ENCODE measurements around the gene ACSS3. TPM values are rescaled to one million over a fixed set of nuclear protein-coding genes. Genes with fewer than 3 reads are reported as not detected.

Gene ACSS3
- total and polyA plus RNA-seq, 10 of the 15 experiments (the other 5 are each of a cell fraction or from before 2014, with no cell fraction given): 0.06 to 0.31 TPM; not detected in 8

GRCh38 chr12:81174664-81175063 lies 96.8 kb downstream of the ACSS3 start:
- no peak overlapping the region for H3K27ac ChIP-seq (ENCODE audit: control insufficient read depth, insufficient read depth)
- WGBS (ENCODE audit: insufficient coverage, insufficient replicate concordance, low lambda C conversion rate, missing lambda C conversion rate): 14% methylated on average over 4 of the region's 4 CpGs
- H3K4me2 ChIP-seq (ENCODE audit: control insufficient read depth, insufficient read depth): no peak overlapping the region
- intact Hi-C loops (cut with micrococcal nuclease; ENCODE audit: unreplicated experiment) (no loop called here), in situ Hi-C loops (cut with MboI) (no loop called here)
- no peak for DNase-seq (ENCODE audit: low read depth, low spot score)
- ChIA-PET SMC1A (ENCODE audit: uncharacterized antibody, unreplicated experiment) (no interaction called here), CTCF (no interaction called here), RAD21 (ENCODE audit: unreplicated experiment) (no interaction called here), POLR2A (no interaction called here)
- no peaks in the 10 kb centered on the region for H3K36me3 ChIP-seq (ENCODE audit: control insufficient read depth in 2 of 2, insufficient read depth in 2 of 2, low read length in 1 of 2)
- no peaks in the 10 kb centered on the region for H3K79me2 ChIP-seq (ENCODE audit: control insufficient read depth, insufficient read depth, low read length)
- no peaks in the 10 kb centered on the region for H3K9me3 ChIP-seq (replicated peaks; ENCODE audit: control insufficient read depth, insufficient read depth, low read length)
- no peaks in the 10 kb centered on the region for H3K4me1 ChIP-seq (ENCODE audit: control insufficient read depth, insufficient read depth, low read length)
- no peaks in the 10 kb centered on the region for H4K20me1 ChIP-seq (ENCODE audit: control insufficient read depth, insufficient read depth)
- FAIRE-seq: no peak
- no peaks in the 10 kb centered on the region for H3K27me3 ChIP-seq (replicated peaks in 1 of 2; ENCODE audit: control insufficient read depth in 2 of 2, insufficient read depth in 2 of 2, low read length in 1 of 2)
- H3K4me3 ChIP-seq: no peak overlapping the region
- no peak overlapping the region for H2AFZ ChIP-seq (ENCODE audit: control insufficient read depth, low read depth, low read length)
- no peak for ATAC-seq
- no peak overlapping the region for H3K9ac ChIP-seq (ENCODE audit: control insufficient read depth, insufficient read depth, low read length)
- no TSS peak for BruUV-seq (replicated peaks)
- TF ChIP-seq, protein P1, sequence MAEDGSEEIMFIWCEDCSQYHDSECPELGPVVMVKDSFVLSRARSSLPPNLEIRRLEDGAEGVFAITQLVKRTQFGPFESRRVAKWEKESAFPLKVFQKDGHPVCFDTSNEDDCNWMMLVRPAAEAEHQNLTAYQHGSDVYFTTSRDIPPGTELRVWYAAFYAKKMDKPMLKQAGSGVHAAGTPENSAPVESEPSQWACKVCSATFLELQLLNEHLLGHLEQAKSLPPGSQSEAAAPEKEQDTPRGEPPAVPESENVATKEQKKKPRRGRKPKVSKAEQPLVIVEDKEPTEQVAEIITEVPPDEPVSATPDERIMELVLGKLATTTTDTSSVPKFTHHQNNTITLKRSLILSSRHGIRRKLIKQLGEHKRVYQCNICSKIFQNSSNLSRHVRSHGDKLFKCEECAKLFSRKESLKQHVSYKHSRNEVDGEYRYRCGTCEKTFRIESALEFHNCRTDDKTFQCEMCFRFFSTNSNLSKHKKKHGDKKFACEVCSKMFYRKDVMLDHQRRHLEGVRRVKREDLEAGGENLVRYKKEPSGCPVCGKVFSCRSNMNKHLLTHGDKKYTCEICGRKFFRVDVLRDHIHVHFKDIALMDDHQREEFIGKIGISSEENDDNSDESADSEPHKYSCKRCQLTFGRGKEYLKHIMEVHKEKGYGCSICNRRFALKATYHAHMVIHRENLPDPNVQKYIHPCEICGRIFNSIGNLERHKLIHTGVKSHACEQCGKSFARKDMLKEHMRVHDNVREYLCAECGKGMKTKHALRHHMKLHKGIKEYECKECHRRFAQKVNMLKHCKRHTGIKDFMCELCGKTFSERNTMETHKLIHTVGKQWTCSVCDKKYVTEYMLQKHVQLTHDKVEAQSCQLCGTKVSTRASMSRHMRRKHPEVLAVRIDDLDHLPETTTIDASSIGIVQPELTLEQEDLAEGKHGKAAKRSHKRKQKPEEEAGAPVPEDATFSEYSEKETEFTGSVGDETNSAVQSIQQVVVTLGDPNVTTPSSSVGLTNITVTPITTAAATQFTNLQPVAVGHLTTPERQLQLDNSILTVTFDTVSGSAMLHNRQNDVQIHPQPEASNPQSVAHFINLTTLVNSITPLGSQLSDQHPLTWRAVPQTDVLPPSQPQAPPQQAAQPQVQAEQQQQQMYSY (CRISPR knock-in tag; IDR thresholded peaks at IDR 0.05): no peak
- TF ChIP-seq PKNOX1 (IDR thresholded peaks at IDR 0.05): no peak
- no peak for TF ChIP-seq SMAD1 (IDR thresholded peaks at IDR 0.05; ENCODE audit: low read depth, partially characterized antibody)
- no peak for TF ChIP-seq YBX1 (IDR thresholded peaks at IDR 0.05)
- TF ChIP-seq MTA2 (IDR thresholded peaks at IDR 0.05; ENCODE audit: low read depth): no peak
- TF ChIP-seq IRF3 (IDR thresholded peaks at IDR 0.05): no peak
- TF ChIP-seq RB1 (IDR thresholded peaks at IDR 0.05; ENCODE audit: borderline replicate concordance): no peak
- no peak for TF ChIP-seq MTA3 (IDR thresholded peaks at IDR 0.05; ENCODE audit: borderline replicate concordance, low read length)
- TF ChIP-seq RBBP5 (conservative IDR thresholded peaks at IDR 0.05): no peak
- TF ChIP-seq, protein P2, sequence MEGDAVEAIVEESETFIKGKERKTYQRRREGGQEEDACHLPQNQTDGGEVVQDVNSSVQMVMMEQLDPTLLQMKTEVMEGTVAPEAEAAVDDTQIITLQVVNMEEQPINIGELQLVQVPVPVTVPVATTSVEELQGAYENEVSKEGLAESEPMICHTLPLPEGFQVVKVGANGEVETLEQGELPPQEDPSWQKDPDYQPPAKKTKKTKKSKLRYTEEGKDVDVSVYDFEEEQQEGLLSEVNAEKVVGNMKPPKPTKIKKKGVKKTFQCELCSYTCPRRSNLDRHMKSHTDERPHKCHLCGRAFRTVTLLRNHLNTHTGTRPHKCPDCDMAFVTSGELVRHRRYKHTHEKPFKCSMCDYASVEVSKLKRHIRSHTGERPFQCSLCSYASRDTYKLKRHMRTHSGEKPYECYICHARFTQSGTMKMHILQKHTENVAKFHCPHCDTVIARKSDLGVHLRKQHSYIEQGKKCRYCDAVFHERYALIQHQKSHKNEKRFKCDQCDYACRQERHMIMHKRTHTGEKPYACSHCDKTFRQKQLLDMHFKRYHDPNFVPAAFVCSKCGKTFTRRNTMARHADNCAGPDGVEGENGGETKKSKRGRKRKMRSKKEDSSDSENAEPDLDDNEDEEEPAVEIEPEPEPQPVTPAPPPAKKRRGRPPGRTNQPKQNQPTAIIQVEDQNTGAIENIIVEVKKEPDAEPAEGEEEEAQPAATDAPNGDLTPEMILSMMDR (IDR thresholded peaks at IDR 0.05 in 2 of 3, conservative IDR thresholded peaks at IDR 0.05 in 1 of 3; ENCODE audit: control insufficient read depth in 2 of 3, extremely low read depth in 1 of 3, insufficient read depth in 1 of 3, low read depth in 3 of 3, low read length in 3 of 3): no peak
- no peak for TF ChIP-seq GATAD2B (conservative IDR thresholded peaks at IDR 0.05; ENCODE audit: low read depth)
- TF ChIP-seq ETV6 (conservative IDR thresholded peaks at IDR 0.05 in 1 of 2, IDR thresholded peaks at IDR 0.05 in 1 of 2; ENCODE audit: borderline replicate concordance in 1 of 2, low read depth in 1 of 2): no peak
- no peak for TF ChIP-seq NR2C1 (IDR thresholded peaks at IDR 0.05)
- TF ChIP-seq NFIC (IDR thresholded peaks at IDR 0.05; ENCODE audit: low read depth, low read length): no peak
- TF ChIP-seq NFYB (IDR thresholded peaks at IDR 0.05; ENCODE audit: insufficient read depth, low read depth, low read length): no peak
- TF ChIP-seq, protein P3, sequence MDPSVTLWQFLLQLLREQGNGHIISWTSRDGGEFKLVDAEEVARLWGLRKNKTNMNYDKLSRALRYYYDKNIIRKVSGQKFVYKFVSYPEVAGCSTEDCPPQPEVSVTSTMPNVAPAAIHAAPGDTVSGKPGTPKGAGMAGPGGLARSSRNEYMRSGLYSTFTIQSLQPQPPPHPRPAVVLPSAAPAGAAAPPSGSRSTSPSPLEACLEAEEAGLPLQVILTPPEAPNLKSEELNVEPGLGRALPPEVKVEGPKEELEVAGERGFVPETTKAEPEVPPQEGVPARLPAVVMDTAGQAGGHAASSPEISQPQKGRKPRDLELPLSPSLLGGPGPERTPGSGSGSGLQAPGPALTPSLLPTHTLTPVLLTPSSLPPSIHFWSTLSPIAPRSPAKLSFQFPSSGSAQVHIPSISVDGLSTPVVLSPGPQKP (IDR thresholded peaks at IDR 0.05; ENCODE audit: low read depth, low read length): no peak
- no peak for TF ChIP-seq ATF7 (IDR thresholded peaks at IDR 0.05; ENCODE audit: low read depth)
